Colon (tissue), 2 donors: ENCODE results near the gene TIPARP.

Experiments used
- FAIRE-seq: peaks from 2 replicates; lab custom pipeline; 2012; peaks lifted over from hg19 to GRCh38; lab: Jason Lieb, UNC
- donor health status: control.
- donor health status: control.

Gene TIPARP

GRCh38 chr3:156742401-156742800 is 68.0 kb downstream of the TIPARP start:
- no peak for FAIRE-seq

- no peak for FAIRE-seq
Measured at GRCh38 chr3:156743859-156744258, 69.5 kb downstream of the TIPARP start.

GRCh38 chr3:156744631-156745030 is 70.2 kb downstream of the TIPARP start:
- no peak for FAIRE-seq

- FAIRE-seq = no peak
Measured at GRCh38 chr3:156745766-156746165, 71.4 kb downstream of the TIPARP start.

- FAIRE-seq = no peak
Measured at GRCh38 chr3:156747046-156747445, 72.7 kb downstream of the TIPARP start.

- FAIRE-seq = no peak
Measured at GRCh38 chr3:156749244-156749643, 74.9 kb downstream of the TIPARP start.

- no peak for FAIRE-seq
Measured at GRCh38 chr3:156750191-156750873, 75.9 kb downstream of the TIPARP start.

- FAIRE-seq = no peak
Measured at GRCh38 chr3:156750874-156751245, 76.5 kb downstream of the TIPARP start.

- no peak for FAIRE-seq
Measured at GRCh38 chr3:156751461-156752025, 77.2 kb downstream of the TIPARP start.
